ENCODE data around the gene PPP1R16B.

The PPP1R16B gene

GRCh38 chr20:38902601-38903000, 97.1 kb downstream of the PPP1R16B start:
- DNase-seq: no peak

DNA sequence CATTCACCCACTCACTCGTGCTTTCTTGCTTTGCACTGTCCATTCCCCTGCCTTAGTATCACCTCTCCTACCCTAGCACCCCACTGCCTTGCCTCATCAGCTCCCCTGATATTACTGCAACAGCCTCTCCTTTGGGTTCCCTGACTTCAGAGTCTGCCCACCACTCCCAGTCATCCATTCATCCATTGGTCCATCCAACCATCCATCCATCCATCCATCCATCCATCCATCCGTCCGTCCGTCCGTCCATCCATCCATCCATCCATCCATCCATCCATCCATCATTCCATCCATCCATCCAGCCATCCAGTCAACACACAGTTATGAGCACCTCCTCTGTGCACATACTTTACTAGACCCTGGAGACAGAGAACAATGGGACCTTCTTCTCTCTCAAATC, 97.8 kb downstream of the PPP1R16B start:
- no peak for DNase-seq

DNA sequence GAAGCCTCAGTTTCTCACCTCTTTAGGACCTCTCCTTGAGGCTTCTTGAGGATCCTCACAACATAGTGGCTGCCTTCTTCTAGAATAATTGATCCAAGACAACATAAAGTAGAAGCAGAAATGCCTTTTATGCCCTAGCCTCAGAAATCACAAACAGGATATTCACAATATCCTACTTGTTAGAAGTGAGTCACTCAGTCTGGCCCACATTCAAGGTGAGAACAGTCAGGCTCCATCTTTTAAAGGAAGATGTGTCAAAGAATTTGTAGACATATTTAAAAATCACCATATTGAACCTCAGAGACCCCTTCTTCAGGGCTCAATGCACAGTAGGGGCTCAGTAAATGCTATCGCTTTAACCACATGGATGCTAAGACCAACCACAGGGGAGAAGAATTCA, 99.9 kb downstream of the PPP1R16B start:
- DNase-seq: no peak

- DNase-seq: no peak
Measured at GRCh38 chr20:38907918-38908677, 102.6 kb downstream of the PPP1R16B start.

DNA sequence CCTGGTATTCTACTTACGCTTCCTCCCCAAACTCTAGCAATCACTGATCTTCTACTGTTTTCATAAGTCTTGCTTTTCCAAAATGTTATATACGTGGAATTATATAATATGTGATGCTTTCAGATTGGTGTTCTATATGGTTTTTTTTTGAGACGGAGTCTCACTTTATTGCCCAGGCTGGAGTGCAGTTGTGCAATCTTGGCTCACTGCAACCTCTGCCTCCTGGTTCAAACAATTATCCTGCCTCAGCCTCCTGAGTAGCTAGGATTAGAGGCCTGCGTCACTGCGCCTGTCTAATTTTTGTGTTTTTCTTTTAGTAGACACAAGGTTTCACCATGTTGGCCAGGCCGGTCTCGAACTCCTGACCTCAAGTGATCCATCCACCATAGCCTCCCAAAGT, 109.9 kb downstream of the PPP1R16B start:
- DNase-seq: no peak

- DNase-seq: no peak
Measured at GRCh38 chr20:38917657-38918056, 112.2 kb downstream of the PPP1R16B start.

DNA sequence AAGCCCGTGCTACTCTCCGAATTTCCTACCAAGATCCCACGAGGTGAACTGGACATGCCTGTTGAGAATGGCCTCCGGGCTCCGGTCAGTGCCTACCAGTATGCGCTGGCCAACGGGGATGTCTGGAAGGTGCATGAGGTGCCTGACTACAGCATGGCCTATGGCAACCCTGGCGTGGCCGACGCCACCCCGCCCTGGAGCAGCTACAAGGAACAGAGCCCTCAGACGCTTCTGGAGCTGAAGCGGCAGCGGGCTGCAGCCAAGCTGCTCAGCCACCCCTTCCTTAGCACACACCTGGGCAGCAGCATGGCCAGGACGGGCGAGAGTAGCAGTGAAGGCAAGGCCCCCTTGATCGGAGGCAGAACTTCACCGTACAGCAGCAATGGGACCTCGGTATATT, 112.7 kb downstream of the PPP1R16B start:
- no peak for DNase-seq

GRCh38 chr20:38919683-38920082, 114.2 kb downstream of the PPP1R16B start:
- no peak for DNase-seq

DNA sequence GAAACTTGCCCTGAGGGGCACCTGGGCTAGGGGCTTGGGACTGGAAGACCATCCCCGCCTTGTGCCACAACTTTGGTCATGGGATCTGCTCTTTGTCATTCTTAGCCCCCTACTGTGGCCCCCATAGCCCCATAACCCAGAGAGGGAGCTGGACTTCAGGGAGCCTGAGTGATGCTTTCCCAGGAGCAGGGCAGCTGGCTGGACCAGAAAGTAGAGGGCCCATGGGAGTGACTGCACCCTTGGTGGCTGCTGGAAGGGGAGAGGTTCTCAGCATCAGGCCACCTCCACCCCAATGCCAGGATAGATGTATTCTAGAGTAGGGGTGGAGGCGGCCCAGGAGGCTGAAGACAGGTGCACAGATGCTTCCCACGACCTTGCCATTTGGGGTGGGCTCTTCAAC, 114.9 kb downstream of the PPP1R16B start:
- DNase-seq: no peak

DNA sequence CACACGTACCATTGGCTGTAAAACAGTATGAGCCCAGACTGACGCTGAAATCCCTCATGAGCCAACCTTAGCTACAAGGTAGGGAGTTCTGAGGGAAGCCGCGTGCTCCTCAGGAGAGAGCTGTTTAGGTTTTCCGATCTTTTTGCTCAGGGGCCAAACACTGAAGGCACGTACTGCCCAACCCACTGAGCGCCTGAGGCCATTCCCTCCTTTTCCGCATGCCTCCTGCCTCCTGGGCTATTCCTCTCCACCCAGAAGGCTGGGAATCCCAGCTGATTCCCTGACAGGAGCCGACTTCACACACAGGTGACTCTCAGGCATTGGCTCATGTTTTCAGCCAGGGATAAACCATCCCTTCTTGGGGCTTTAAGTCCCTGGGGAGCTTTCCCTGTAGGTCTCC, 115.4 kb downstream of the PPP1R16B start:
- DNase-seq: no peak

- DNase-seq: no peak
Measured at GRCh38 chr20:38924718-38925117, 119.2 kb downstream of the PPP1R16B start.

DNA sequence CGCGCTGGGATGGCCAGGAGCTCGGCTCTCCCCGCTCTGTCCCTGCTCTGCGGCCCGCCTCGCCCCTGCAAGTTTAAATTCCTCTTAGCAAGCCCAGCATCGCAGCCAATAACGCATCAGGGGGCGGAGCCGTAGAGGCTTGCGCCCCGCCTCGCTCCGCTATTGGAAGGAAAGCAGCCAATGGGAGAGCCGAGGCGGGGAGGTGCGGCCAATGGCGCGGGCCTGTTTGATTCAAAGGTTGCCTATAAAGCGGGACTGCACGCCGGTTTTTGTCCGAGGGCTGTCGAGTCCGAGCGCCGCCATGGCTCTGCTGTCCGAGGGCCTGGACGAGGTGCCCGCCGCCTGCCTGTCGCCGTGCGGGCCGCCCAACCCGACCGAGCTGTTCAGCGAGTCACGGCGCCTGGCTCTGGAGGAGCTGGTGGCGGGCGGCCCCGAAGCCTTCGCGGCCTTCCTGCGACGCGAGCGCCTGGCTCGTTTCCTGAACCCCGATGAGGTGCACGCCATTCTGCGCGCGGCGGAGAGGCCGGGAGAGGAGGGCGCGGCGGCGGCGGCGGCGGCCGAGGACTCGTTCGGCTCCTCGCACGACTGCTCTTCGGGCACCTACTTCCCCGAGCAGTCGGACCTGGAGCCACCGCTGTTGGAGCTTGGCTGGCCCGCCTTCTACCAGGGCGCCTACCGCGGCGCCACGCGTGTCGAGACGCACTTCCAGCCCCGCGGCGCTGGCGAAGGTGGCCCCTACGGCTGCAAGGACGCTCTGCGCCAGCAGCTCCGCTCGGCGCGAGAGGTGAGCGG, 120.8 kb downstream of the PPP1R16B start, which contains the start of gene FAM83D:
Gene FAM83D, plus strand, starts transcription at position 276 of the 792 bp plus-strand sequence. Its CDS starts 26 bp downstream, at position 302.
- DNase-seq: peak; percentile 100

DNA sequence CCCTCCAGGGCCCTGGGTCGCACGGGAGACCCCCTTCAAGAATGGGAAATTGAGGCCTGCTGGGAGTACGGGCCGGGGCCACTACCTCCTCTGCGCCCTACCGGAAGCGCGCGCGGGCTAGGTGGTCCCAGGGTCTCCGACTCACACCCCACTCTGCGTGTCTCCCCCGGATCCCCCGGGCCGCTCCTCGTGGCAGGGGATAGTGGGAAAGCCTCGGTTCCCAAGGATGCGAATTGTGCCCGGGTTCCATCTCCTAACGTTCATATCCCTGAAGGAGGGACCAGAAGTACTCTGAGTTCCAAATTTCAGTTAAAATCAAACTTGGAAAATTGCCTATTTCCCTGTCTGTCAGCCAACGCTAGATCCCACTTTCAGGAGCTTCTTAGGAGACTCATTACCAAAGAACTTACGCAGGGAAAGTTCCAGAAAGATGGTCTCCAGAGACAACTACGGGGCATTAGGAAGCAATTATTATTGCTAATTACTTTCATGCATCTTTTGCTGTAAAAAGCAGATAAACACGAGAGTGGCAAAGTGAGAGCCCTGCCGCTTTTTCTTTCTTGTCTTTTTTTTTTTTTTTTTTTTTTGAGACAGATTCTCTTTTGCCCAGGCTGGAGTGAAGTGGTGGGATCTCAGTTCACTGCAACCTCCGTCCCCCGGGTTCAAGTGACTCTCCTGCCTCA, 121.6 kb downstream of the PPP1R16B start:
- peak; percentile 9 for DNase-seq

- peak; percentile 32 for DNase-seq
Measured at GRCh38 chr20:38927902-38928578, 122.5 kb downstream of the PPP1R16B start.

- no peak for DNase-seq
Measured at GRCh38 chr20:38930242-38930569, 124.7 kb downstream of the PPP1R16B start.

- DNase-seq: no peak
Measured at GRCh38 chr20:38931984-38932383, 126.5 kb downstream of the PPP1R16B start.

GRCh38 chr20:38932457-38933120, 127.1 kb downstream of the PPP1R16B start:
- DNase-seq: no peak

DNA sequence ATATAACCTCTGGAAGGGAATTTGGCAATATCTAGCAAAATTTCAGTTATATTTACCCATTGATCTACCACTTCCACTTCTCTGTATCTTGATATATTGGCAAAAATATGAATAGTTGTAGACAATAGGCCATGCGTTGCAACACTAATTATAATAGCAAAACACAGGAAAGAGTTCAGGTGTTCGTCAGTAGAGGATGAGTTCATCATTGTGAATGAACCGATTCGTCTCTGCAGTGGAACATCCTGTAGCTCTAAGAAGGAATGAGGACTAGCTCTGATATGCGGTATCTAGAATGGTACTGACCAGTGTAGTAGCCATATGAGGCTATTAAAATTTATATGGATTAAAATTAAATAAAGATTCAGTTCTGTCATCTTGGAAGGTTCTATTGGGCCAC, 129.0 kb downstream of the PPP1R16B start:
- no peak for DNase-seq

DNA sequence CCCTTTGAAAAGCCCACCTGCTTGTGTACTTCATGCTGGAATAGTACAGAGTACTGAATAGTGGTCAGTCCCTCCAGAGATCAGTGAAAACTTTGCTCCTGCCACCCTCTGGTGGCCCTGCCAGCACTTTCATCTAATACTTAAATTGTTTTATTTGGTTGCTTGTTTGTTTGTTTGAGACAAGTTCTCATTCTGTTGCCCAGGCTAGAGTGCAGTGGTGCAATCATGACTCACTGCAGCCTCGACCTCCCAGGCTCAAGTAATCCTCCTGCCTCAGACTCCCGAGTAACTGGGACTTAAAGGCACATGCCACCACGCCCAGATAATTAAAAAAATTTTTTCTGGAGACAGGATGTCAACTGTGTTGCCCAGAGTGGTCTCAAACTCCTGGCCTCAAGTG, 129.8 kb downstream of the PPP1R16B start:
- peak; percentile 58 for DNase-seq

DNA sequence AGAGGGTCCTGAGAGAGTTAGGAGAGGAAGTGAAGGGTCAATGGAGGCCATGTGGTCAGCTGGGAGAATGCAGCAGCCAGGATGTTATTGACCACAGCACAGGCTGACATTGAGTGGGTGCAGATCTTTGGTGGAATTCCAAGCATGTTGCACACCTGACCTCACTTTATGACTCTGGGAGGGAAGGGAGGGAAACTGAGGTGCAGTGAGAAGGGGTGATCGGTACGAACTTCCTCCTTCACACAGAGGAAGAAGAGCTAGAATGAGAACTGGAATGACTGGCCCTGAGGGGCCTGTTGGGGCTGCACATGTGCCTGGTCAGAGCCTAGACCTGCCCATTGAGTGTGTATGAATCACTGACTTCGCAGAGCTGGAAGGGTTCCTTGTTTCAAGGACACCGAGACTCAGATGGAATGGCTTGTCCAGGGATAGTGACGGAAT, 130.5 kb downstream of the PPP1R16B start:
- no peak for DNase-seq

GRCh38 chr20:38937000-38937399, 131.5 kb downstream of the PPP1R16B start:
- DNase-seq: no peak

DNA sequence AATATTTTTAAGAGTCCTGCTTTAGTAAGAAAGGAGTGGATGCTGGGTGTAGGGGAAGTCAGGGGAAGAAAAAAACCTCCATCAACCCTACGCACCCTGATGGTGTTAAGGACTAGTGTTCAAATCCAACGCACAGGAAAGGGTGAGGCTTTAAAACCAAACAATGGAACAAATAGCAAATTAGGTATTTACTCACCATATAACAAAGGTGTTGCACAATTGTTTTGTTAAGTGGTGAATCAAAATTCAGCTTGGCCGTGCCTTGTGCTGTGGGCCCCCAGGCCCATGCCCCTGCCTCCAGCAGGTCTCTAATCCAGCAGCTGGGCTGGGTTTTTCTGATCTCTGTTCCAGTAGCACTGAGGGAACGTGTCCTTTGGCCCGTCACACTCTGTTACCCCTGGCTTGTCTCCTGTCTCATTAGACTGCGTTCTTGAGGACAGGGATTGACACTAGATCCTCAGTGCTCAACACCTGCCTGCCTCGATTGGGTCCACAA, 132.5 kb downstream of the PPP1R16B start:
- no peak for DNase-seq

Measured in OCI-M1 (cell line).